Ishikawa (cell line): ENCODE results near the gene HMCN1.

Source experiments
- CEBPB ChIP-seq: IDR thresholded peaks from 2 replicates; pipeline ENCODE4 v1.6.1; 2012
- EGR1 ChIP-seq: IDR thresholded peaks from 2 replicates; pipeline ENCODE4 v1.6.1; 2012
- EP300 ChIP-seq: IDR thresholded peaks from 2 replicates; pipeline ENCODE4 v1.6.1; 2012; ENCODE audit warnings: borderline replicate concordance
- RAD21 ChIP-seq: IDR thresholded peaks from 2 replicates; pipeline ENCODE4 v1.6.1; 2012; ENCODE audit warnings: low read depth

DNA sequence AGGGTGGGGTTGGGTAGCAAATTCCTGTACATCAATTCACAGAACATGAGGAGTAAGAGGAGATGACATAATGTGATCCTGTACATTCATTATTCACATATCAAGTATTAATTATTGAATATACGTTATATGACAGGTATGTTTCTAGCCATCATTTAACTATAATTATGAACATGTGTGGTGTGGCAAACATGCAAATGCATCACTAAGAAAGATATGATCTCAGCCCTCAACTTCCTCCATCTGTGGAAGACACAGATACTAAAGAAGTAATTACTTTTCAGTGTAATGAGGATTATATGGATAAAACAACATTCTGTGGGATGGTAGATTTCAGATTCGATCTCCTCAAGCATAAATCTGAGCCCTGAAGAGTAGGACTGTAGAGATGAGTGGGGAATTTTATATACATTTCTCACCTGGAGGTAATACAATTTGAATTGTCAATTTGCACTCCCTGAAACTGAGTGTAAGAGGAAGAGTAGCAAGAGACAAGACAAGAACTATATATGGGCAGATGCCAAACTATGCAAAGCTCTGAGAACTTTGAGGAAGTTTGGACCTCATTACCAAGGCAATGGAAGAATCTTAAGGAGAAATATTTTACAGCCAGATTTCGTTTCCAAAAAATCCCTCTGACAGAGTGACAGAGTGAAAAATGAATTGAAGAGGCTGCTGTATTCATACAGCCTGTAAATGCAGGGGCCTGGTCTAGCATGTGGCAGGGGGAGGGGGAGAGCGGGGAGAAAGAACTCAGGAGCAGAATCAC is 365.3 kb downstream of the HMCN1 start:
- TF ChIP-seq EGR1 (no peak), EP300 (no peak), CEBPB (no peak), RAD21 (no peak)
